Activated T-helper 17 cell treated with anti-CD3 and anti-CD28 coated beads, Interleukin-2, amount 50 U/mL, for 72 hours (primary cell): ENCODE data around the gene SEC14L1. TPM values are rescaled to one million over a fixed set of nuclear protein-coding genes. Genes with fewer than 3 reads are reported as not detected.
"Not testable (repeated sequence)": the region's sequence is repeated elsewhere in the genome, so short reads cannot be mapped to it uniquely, and the experiment has no call there.

Experiments
- ATAC-seq: fragments of 150-1000 bp; cut with Tn5 transposase; replicated peaks from 2 replicates; pipeline ENCODE4 v1.10.0; 2021; ENCODE audit warnings: mild to moderate bottlenecking, moderate library complexity
- H3K27ac Mint-ChIP-seq: one replicate; pipeline ENCODE4 v1.8.0; 2022; ENCODE audit warnings: mixed read lengths
- H3K27me3 Mint-ChIP-seq: one replicate; pipeline ENCODE4 v1.8.0; 2022; ENCODE audit warnings: mixed read lengths
- H3K36me3 Mint-ChIP-seq: one replicate; pipeline ENCODE4 v1.8.0; 2022; ENCODE audit warnings: low read depth, mild to moderate bottlenecking, mixed read lengths
- H3K4me1 Mint-ChIP-seq: one replicate; pipeline ENCODE4 v1.8.0; 2022; ENCODE audit warnings: mixed read lengths
- H3K4me3 Mint-ChIP-seq: one replicate; pipeline ENCODE4 v1.8.0; 2022; ENCODE audit warnings: mild to moderate bottlenecking, mixed read lengths
- H3K9me3 Mint-ChIP-seq: one replicate; pipeline ENCODE4 v1.8.0; 2022; ENCODE audit warnings: mixed read lengths
- total RNA-seq, 2 donors: library from RNA; stranded (reverse); gene quantifications; one replicate each; pipeline ENCODE4 v1.2.3, GENCODE V29; 2022

SEC14L1 gene
- total RNA-seq, 2 donors from 2014 or later: 89.3 to 98.4 TPM

DNA sequence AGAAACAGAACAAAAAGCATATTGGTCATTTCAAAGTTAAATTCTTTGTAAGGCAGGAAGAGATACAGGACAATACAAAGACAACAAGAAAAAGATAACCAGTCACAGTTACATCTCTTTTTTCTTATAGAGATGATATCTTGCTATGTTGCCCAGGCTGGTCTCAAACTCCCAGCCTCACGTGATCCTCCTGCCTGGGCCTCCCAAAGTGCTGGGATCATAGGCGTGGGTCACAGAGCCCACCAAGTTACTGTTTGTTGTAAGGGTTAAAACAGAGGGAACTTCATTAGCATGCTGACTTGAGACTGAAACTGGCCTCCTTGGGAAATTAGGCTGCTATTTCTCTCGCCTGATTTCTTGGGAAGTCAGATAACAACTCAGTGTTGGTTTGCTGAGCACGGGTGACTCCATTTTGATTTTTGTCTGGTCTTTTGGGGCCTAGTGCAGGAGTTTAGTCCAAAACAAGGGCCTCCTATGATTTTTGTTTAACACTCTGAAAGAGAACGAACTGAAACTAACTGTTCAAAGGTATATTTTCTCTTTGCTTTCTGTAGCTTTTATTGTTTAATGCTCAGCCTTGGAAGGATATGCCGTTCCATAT, 31.5 kb upstream of the SEC14L1 start:
- peak overlapping the region; percentile 69 for H3K4me3 Mint-ChIP-seq
- H3K27me3 Mint-ChIP-seq: no peaks in the 10 kb centered on the region
- H3K36me3 Mint-ChIP-seq: peaks cover 6% of the 10 kb centered on the region
- ATAC-seq: no peak
- H3K4me1 Mint-ChIP-seq: peaks cover 16% of the 10 kb centered on the region
- no peaks in the 10 kb centered on the region for H3K9me3 Mint-ChIP-seq
- peak overlapping the region; percentile 32 for H3K27ac Mint-ChIP-seq

DNA sequence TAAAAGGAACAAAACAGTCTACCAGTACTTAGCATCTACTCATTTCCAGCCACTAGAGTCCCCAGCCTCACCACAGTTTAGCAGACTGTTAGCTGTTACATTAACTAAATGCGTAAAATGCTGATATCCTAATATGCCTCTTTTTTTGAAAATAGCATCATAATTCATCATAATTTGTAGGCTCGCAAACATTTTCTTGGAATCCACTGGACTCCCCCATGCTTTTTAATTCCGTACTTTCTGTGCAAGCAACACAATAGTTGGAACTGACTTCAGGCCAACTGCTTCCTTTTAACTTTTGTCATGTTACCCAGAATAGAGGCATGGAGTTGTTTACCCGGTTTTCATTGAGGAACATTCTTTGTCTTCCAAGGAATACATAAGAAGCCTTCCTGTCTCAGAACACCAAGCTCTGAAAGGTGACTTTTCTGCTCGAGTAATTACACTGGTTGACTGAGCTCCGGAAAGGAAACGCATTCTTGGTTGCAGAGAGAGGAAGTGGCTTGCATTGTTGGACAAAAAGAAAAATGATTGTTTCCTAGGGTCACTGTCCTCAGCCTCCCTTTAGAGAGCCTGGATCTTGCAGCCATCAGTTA, 30.9 kb upstream of the SEC14L1 start:
- peaks cover 16% of the 10 kb centered on the region for H3K4me1 Mint-ChIP-seq
- no peaks in the 10 kb centered on the region for H3K9me3 Mint-ChIP-seq
- H3K36me3 Mint-ChIP-seq: peaks cover 6% of the 10 kb centered on the region
- ATAC-seq: no peak
- no peaks in the 10 kb centered on the region for H3K27me3 Mint-ChIP-seq
- H3K27ac Mint-ChIP-seq: peak overlapping the region; percentile 32
- H3K4me3 Mint-ChIP-seq: peak overlapping the region; percentile 69

DNA sequence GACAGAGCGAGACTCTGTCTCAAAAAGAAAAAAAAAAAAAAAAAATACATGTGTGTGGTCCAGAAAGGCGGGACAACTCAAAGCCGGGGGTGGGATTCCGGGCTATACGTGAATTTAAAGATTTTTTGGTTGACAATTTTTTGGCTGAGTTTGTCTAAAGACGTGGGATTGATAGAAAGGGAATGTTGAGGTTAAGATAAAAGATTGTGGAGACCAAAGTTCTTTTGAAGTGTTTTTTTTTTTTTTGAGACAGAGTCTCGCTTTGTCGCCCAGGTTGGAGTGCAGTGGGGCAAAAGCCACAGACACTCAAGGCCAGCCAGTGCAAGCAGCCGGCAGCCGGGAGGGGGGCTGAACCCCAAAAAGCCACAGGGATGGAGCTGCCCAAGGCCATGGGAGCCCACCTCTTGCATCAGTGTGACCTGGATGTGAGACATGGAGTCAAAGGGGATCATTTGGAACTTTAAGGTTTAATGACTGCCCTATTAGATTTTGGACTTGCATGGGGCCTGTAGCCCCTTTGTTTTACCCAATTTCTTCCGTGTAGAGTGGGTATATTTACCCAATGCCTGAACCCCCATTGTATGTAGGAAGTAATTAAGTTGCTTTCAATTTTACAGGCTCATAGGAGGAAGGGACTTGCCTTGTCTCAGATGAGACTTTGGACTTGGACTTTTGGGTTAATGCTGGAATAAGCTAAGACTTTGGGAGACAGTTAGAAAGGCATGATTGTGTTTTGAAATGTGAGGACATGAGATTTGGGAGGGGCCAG, 29.4 kb upstream of the SEC14L1 start:
- not testable (repeated sequence) for H3K27me3 Mint-ChIP-seq, H3K36me3 Mint-ChIP-seq, H3K4me1 Mint-ChIP-seq, H3K4me3 Mint-ChIP-seq, H3K9me3 Mint-ChIP-seq, H3K27ac Mint-ChIP-seq, ATAC-seq

DNA sequence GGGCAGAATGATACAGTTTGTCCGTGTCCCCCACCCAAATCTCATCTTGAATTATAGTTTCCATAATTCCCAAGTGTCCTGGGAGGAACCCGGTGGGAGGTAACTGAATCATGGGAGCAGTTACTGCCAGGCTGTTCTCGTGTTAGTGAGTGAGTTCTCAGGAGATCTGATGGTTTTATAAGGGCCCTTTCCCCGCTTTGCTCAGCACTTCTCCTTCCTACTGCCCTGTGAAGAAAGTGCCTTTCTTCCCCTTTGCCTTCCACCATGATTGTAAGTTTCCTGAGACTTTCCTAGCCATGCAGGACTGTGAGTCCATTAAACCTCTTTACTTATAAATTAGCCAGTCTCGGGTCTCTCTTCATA, 28.9 kb upstream of the SEC14L1 start:
- H3K9me3 Mint-ChIP-seq: no peaks in the 10 kb centered on the region
- no peak overlapping the region for H3K27ac Mint-ChIP-seq
- peaks cover 10% of the 10 kb centered on the region for H3K4me1 Mint-ChIP-seq
- H3K27me3 Mint-ChIP-seq: no peaks in the 10 kb centered on the region
- H3K4me3 Mint-ChIP-seq: no peak overlapping the region
- H3K36me3 Mint-ChIP-seq: no peaks in the 10 kb centered on the region
- ATAC-seq: no peak

DNA sequence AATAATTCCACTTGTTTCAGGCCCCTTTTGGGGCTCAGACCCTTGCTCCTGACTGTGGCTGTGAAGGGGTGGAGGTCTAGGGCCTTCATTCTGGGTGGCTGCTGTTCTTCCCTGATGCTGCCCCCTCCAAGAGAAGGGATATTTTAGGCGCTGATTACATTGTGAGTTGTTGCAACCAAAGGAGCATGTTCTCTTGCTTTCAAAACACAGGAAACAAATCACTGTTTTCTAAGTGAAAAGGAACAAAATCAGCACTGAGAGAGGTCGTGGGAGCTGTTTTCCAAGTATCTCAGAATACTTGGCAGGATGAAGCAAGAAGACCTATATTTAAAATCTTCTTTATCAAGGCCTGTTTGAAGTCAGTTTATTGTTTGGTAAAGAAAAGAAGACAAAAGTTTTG, 25.3 kb upstream of the SEC14L1 start:
- Mint-ChIP-seq H3K36me3 (no peaks in the 10 kb centered on the region), H3K9me3 (no peaks in the 10 kb centered on the region), H3K27ac (no peak overlapping the region), H3K27me3 (no peaks in the 10 kb centered on the region), H3K4me3 (no peak overlapping the region), H3K4me1 (no peaks in the 10 kb centered on the region)
- ATAC-seq: no peak

DNA sequence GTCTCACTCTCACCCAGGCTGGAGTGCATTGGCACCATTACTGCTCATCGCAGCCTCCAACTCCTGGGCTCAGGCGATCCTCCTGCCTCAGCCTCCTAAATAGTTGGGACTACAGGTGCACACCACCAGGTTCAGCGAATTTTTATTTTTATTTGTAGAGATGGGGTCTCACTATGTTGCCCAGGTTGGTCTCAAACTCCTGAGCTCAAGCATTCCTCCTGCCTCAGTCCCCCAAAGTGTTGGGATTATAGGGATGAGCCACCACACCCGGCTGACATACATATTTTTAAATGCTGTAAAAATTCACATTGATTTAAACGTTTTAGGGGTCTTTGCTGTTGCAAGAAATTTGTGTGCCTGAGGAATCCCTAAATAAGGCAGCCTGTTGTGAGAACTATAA, 24.8 kb upstream of the SEC14L1 start:
- ATAC-seq: no peak
- Mint-ChIP-seq H3K9me3 (no peaks in the 10 kb centered on the region), H3K4me1 (no peaks in the 10 kb centered on the region), H3K27me3 (no peaks in the 10 kb centered on the region), H3K36me3 (no peaks in the 10 kb centered on the region), H3K4me3 (no peak overlapping the region), H3K27ac (peak overlapping the region; percentile 36)

DNA sequence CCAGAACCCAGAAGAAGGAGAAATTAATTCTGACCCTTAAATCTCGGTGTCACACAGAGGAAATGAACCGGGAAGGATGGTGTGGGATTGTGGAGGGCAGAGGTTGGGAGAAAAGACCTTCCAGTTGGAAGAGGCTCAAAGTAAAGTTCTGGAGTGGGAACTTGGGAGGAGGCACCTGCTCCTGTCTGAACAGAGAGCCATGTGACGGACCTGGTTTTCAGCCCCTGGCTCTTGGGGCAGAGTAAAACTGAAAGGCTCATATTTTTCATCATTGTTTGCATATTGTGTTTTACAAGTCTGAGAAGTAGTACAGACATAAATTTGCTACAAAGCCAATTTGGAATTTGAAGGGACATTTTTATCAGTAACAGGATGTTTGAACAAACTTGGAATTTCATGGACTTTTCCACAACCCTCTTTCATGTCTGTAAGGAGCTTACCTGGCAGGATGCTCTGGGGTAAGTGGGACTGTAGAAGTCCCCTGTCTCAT, 24.4 kb upstream of the SEC14L1 start:
- Mint-ChIP-seq H3K27me3 (no peaks in the 10 kb centered on the region), H3K36me3 (no peaks in the 10 kb centered on the region), H3K27ac (peak overlapping the region; percentile 36), H3K4me1 (no peaks in the 10 kb centered on the region), H3K9me3 (no peaks in the 10 kb centered on the region), H3K4me3 (no peak overlapping the region)
- ATAC-seq: no peak

DNA sequence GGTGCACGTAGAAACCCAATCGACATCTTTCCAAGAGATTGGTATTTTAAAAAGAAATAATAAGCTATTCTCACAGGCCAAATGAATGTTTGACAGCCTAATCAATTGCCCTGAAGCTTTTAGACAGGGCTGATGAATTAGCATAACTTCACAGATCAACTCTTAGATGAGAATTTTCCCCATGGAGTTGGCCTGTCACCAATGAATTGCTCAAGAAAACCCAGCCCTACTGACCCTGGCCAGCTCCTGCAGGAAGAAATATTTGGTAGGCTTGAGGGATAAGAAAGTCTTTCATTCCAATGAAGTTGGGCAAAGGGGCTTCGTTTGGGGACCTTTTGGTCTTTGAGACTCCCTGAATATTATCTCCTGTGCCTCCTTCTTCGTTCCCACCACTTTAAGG, 23.4 kb upstream of the SEC14L1 start:
- H3K36me3 Mint-ChIP-seq: no peaks in the 10 kb centered on the region
- no peak overlapping the region for H3K4me3 Mint-ChIP-seq
- peaks cover 6% of the 10 kb centered on the region for H3K4me1 Mint-ChIP-seq
- ATAC-seq: no peak
- H3K27me3 Mint-ChIP-seq: no peaks in the 10 kb centered on the region
- H3K9me3 Mint-ChIP-seq: no peaks in the 10 kb centered on the region
- no peak overlapping the region for H3K27ac Mint-ChIP-seq

DNA sequence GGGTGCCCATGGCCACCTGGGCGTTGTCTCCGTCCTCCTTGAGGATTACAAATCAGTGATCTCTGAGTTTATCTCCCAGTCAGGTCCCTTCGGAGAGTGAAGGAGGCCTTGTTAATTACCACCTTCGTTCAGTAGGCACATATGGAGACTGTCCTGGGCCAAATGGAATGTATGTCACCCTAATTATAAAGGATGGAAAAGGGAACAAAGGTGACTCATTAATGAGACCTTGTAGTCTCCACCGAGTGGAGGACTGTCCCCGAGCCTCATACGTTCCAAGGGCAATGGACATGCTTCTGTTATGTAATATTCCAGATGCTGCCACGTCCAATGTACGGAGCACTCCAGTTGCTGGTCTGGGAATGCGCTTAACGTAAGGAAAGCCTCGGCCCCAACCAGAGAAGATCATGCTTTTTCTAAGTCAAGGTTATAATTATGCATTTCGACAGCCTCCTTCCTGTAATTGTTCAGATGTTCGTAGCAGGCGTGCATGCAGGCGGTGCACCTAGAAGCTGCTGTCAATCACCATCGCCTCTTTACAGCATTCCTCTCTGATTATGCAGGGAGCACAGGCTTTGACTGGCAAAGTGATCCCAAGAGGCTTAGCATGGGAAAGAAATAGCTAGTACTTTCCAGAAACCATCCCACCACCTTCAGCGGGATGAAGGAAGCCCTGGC, 22.4 kb upstream of the SEC14L1 start:
- ATAC-seq: no peak
- H3K4me3 Mint-ChIP-seq: no peak overlapping the region
- H3K27ac Mint-ChIP-seq: no peak overlapping the region
- no peaks in the 10 kb centered on the region for H3K36me3 Mint-ChIP-seq
- H3K4me1 Mint-ChIP-seq: peaks cover 6% of the 10 kb centered on the region
- H3K27me3 Mint-ChIP-seq: no peaks in the 10 kb centered on the region
- H3K9me3 Mint-ChIP-seq: no peaks in the 10 kb centered on the region

DNA sequence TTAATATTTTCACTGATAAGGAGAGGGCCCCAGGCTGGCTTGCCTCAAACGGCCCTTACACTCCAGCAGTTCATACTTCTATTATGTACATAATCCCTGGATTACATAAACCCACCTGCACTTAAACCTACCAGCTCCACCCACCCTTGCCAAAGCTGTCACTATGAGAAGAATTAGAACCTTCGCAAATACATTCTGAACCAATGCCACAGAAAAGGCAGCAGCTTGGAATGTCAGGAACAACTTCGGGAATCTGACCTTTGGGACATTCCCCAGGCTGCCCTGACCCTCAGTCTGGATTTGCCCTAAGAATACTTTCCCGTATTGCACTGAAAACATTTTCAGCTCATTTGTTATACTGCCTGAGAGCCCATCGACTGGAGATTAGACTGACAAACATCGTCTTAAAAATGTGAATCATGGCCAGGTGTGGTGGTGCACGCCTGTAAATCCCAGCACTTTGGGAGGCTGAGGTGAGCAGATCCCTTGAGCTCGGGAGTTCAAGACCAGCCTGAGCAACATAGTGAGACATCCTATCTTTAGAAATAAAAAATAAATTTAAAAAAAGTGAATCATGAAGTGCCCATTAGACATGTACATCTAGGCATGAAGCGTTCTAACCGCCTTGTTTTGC, 21.0 kb upstream of the SEC14L1 start:
- Mint-ChIP-seq H3K4me1 (peaks cover 6% of the 10 kb centered on the region), H3K4me3 (no peak overlapping the region), H3K27ac (no peak overlapping the region), H3K9me3 (no peaks in the 10 kb centered on the region), H3K36me3 (no peaks in the 10 kb centered on the region), H3K27me3 (no peaks in the 10 kb centered on the region)
- no peak for ATAC-seq

DNA sequence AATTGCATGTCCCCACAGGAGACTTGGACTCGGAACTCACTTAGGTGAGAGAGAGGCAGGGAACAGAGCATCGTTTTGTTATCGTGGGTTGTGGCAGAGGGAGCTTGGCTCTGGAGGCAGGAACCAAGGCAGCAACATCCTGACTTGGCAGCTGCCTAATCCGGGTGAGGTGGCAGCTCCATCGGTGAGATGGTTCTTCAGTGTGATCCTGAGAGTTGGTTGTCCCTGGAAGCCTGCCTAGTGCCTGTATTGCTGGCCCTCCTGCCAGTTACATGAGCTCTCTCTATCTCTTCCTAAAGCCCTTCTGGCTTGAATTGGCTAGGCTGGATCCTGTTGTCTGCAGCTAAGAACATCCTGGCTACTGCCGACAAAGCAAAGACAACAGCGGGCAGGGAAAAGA, 19.9 kb upstream of the SEC14L1 start:
- Mint-ChIP-seq H3K4me1 (peaks cover 6% of the 10 kb centered on the region), H3K4me3 (no peak overlapping the region), H3K27ac (peak overlapping the region; percentile 84), H3K9me3 (no peaks in the 10 kb centered on the region), H3K36me3 (no peaks in the 10 kb centered on the region), H3K27me3 (no peaks in the 10 kb centered on the region)
- ATAC-seq: no peak

DNA sequence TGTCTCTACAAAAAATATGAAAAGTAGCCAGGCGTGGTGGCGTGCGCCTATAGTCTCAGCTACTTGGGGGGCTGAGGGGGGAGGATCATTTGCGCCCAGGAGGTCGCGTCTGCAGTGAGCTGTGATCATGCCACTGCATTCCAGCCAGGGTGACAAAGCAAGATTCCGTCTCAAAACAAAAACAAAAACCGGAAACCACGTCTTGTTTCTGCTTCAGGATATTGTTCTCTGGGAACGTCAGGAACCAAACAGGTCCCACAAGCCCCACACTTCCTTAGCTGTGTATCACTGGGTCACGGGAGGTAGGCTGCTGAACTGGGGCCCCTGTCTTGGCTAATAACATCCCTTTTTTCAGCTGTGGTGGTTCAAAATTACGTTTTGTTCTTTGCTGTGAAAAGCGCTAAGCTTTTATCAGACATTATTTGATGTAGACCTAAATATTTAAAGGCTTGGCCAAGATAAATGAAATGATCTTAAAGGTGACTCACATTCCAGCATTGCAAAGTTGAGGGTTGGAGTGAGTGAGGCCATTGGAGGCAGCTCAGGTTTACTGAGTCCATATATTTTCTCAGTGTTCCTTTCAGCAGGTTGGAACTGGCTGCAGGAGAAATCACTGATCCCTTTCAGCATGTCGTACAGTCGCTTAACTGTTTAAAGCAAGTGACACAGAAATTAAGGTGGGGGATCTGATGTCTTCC, 16.4 kb upstream of the SEC14L1 start:
- peak overlapping the region; percentile 41 for H3K27ac Mint-ChIP-seq
- no peak for ATAC-seq
- no peaks in the 10 kb centered on the region for H3K27me3 Mint-ChIP-seq
- peaks cover 17% of the 10 kb centered on the region for H3K4me1 Mint-ChIP-seq
- no peaks in the 10 kb centered on the region for H3K36me3 Mint-ChIP-seq
- H3K4me3 Mint-ChIP-seq: no peak overlapping the region
- H3K9me3 Mint-ChIP-seq: no peaks in the 10 kb centered on the region

DNA sequence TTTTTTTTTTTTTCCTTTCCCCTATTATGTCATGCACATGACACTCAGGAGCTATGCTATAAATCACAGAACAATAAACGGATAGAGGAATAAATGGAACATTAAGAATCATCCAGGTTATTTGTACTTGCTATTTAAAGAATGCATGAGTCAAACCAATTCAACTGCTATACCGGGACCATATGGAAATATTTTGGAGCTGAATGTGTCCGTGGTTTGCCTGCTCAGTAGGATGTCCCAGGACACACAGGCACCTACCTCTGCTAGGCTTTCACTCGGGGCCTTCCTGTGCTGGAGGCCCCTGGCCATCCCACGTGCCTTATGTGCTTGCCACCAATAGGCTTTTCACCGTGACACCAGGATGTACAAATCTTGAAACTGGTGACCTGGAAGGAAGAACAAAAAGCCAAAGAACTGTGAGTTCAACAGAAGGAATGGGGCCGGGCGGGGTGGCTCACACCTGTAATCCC, 15.3 kb upstream of the SEC14L1 start:
- Mint-ChIP-seq H3K27me3 (no peaks in the 10 kb centered on the region), H3K9me3 (no peaks in the 10 kb centered on the region), H3K4me1 (peaks cover 17% of the 10 kb centered on the region), H3K27ac (peak overlapping the region; percentile 48), H3K36me3 (no peaks in the 10 kb centered on the region), H3K4me3 (peak overlapping the region; percentile 23)
- ATAC-seq: no peak

DNA sequence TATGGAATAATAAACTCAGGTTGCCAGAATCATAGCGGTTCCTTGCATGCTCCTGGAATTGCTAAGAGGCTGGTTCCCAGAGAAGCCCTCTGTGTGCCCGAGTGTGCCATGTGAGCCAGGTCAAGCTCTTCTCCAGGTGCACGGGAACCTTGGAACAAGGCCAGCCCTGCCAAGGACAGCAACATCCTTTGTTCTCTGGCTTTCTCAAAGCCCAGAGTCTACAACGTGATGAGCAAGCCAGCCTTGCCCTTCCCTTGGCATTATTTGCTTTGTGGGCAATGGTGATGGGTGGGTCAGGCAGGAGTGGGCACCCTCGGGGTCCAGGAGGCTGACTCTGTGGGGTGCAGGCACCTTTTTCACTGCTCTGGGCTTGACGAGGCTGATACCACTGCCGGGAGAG, 14.2 kb upstream of the SEC14L1 start:
- no peak overlapping the region for H3K4me3 Mint-ChIP-seq
- no peak overlapping the region for H3K27ac Mint-ChIP-seq
- no peaks in the 10 kb centered on the region for H3K36me3 Mint-ChIP-seq
- peaks cover 17% of the 10 kb centered on the region for H3K4me1 Mint-ChIP-seq
- H3K27me3 Mint-ChIP-seq: no peaks in the 10 kb centered on the region
- H3K9me3 Mint-ChIP-seq: no peaks in the 10 kb centered on the region
- no peak for ATAC-seq
